GM19455 (cell line): Measurements from ENCODE around the gene CYP1B1.
"Not testable (repeated sequence)": the region's sequence is repeated elsewhere in the genome, so short reads cannot be mapped to it uniquely, and the experiment has no call there.

ENCODE experiments used
- ATAC-seq: cut with Tn5 transposase; IDR thresholded peaks from one replicate; pipeline ENCODE4 v1.9.1; 2021; ENCODE audit not compliant: unreplicated experiment

The CYP1B1 gene

GRCh38 chr2:38037757-38038621 lies 38.0 kb downstream of the CYP1B1 start:
- ATAC-seq = peak; percentile 71

GRCh38 chr2:38037325-38037724 lies 38.6 kb downstream of the CYP1B1 start:
- no peak for ATAC-seq

- ATAC-seq = no peak
Measured at GRCh38 chr2:38035968-38036367, 40.0 kb downstream of the CYP1B1 start.

GRCh38 chr2:38033646-38034045 lies 42.3 kb downstream of the CYP1B1 start:
- ATAC-seq = no peak

- no peak for ATAC-seq
Measured at GRCh38 chr2:38032946-38033345, 43.0 kb downstream of the CYP1B1 start.

GRCh38 chr2:38030635-38031355 lies 45.2 kb downstream of the CYP1B1 start:
- no peak for ATAC-seq

GRCh38 chr2:38029512-38029911 lies 46.4 kb downstream of the CYP1B1 start:
- ATAC-seq = no peak

- ATAC-seq = no peak
Measured at GRCh38 chr2:38028829-38029228, 47.1 kb downstream of the CYP1B1 start.

- ATAC-seq = no peak
Measured at GRCh38 chr2:38026846-38027245, 49.1 kb downstream of the CYP1B1 start.

GRCh38 chr2:38021589-38021988 lies 54.4 kb downstream of the CYP1B1 start:
- ATAC-seq = no peak

GRCh38 chr2:38020359-38021069 lies 55.4 kb downstream of the CYP1B1 start:
- not testable (repeated sequence) for ATAC-seq

GRCh38 chr2:38017836-38018235 lies 58.1 kb downstream of the CYP1B1 start:
- ATAC-seq = no peak
